ENCODE data around the gene CHST14. TPM values are rescaled to one million over a fixed set of nuclear protein-coding genes. Genes with fewer than 3 reads are reported as not detected.

CHST14 gene
- total RNA-seq, 3 donors from 2014 or later (not counting 1 experiment from before 2014, with no cell fraction given) = 9.8 to 16.7 (median 12.9) TPM

GRCh38 chr15:40425681-40426080 is 45.1 kb upstream of the CHST14 start:
- Histone ChIP-seq H3K9me3 (ENCODE audit: control insufficient read depth, insufficient read depth, low read length) (no peaks in the 10 kb centered on the region), H3K27ac (ENCODE audit: low read length) (no peak overlapping the region), H3K4me3 (ENCODE audit: low read length) (no peak overlapping the region), H3K4me1 (ENCODE audit: control insufficient read depth, insufficient read depth, low read length) (peaks cover 6% of the 10 kb centered on the region), H3K27me3 (ENCODE audit: control insufficient read depth, insufficient read depth, low read length) (no peaks in the 10 kb centered on the region), H3K36me3 (ENCODE audit: control insufficient read depth, insufficient read depth, low read length) (peaks cover 5% of the 10 kb centered on the region)
- no peak for TF ChIP-seq CTCF (IDR thresholded peaks at IDR 0.05)
- intact Hi-C loops (cut with micrococcal nuclease) = no loop called here
- no peaks in the 10 kb centered on the region for H3K36me3 Mint-ChIP-seq
- ATAC-seq (no peak), DNase-seq (no peak)
- no peak overlapping the region for H3K27ac Mint-ChIP-seq
- no peaks in the 10 kb centered on the region for H3K27me3 Mint-ChIP-seq (ENCODE audit: low read depth in 2 of 2)
- no peaks in the 10 kb centered on the region for H3K4me1 Mint-ChIP-seq
- whole genome bisulfite sequencing (ENCODE audit: insufficient coverage) = 94% methylated on average over 4 of the region's 5 CpGs
- H3K9me3 Mint-ChIP-seq = no peaks in the 10 kb centered on the region
- H3K4me3 Mint-ChIP-seq = no peak overlapping the region

- ATAC-seq (no peak), DNase-seq (no peak)
- H3K9me3 Mint-ChIP-seq = no peaks in the 10 kb centered on the region
- TF ChIP-seq CTCF (IDR thresholded peaks at IDR 0.05) = no peak
- no peak overlapping the region for H3K4me3 ChIP-seq (ENCODE audit: low read length)
- H3K36me3 ChIP-seq (ENCODE audit: control insufficient read depth, insufficient read depth, low read length) = peaks cover 5% of the 10 kb centered on the region
- no peak overlapping the region for H3K27ac ChIP-seq (ENCODE audit: low read length)
- no peak overlapping the region for H3K27ac Mint-ChIP-seq
- H3K4me1 ChIP-seq (ENCODE audit: control insufficient read depth, insufficient read depth, low read length) = peaks cover under 1% of the 10 kb centered on the region
- no peak overlapping the region for H3K4me3 Mint-ChIP-seq
- H3K27me3 ChIP-seq (ENCODE audit: control insufficient read depth, insufficient read depth, low read length) = no peaks in the 10 kb centered on the region
- 92% methylated on average over 9 of the region's 9 CpGs for WGBS (ENCODE audit: insufficient coverage)
- no peaks in the 10 kb centered on the region for H3K27me3 Mint-ChIP-seq (ENCODE audit: low read depth in 2 of 2)
- H3K36me3 Mint-ChIP-seq = no peaks in the 10 kb centered on the region
- intact Hi-C loops (cut with micrococcal nuclease) = no loop called here
- H3K9me3 ChIP-seq (ENCODE audit: control insufficient read depth, insufficient read depth, low read length) = no peaks in the 10 kb centered on the region
- peaks cover 0 to under 1% of the 10 kb centered on the region in 2 donors for H3K4me1 Mint-ChIP-seq
Observed at GRCh38 chr15:40427188-40427587, 43.6 kb upstream of the CHST14 start.

GRCh38 chr15:40428185-40428584 is 42.6 kb upstream of the CHST14 start:
- DNase-seq (no peak), ATAC-seq (no peak)
- H3K4me1 ChIP-seq (ENCODE audit: control insufficient read depth, insufficient read depth, low read length) = peaks cover 6% of the 10 kb centered on the region
- no peaks in the 10 kb centered on the region for H3K27me3 ChIP-seq (ENCODE audit: control insufficient read depth, insufficient read depth, low read length)
- peaks cover 5% of the 10 kb centered on the region for H3K36me3 ChIP-seq (ENCODE audit: control insufficient read depth, insufficient read depth, low read length)
- H3K27ac ChIP-seq (ENCODE audit: low read length) = no peak overlapping the region
- Mint-ChIP-seq H3K27me3 (ENCODE audit: low read depth in 2 of 2) (no peaks in the 10 kb centered on the region), H3K4me3 (no peak overlapping the region), H3K27ac (no peak overlapping the region), H3K9me3 (no peaks in the 10 kb centered on the region), H3K36me3 (no peaks in the 10 kb centered on the region), H3K4me1 (peaks cover 0 to 5% of the 10 kb centered on the region in 2 donors)
- no peaks in the 10 kb centered on the region for H3K9me3 ChIP-seq (ENCODE audit: control insufficient read depth, insufficient read depth, low read length)
- no peak overlapping the region for H3K4me3 ChIP-seq (ENCODE audit: low read length)
- WGBS (ENCODE audit: insufficient coverage) = 95% methylated on average over 2 of the region's 4 CpGs
- TF ChIP-seq CTCF (IDR thresholded peaks at IDR 0.05) = no peak
- intact Hi-C loops (cut with micrococcal nuclease) = no loop called here

- H3K27ac Mint-ChIP-seq = no peak overlapping the region
- Histone ChIP-seq H3K4me1 (ENCODE audit: control insufficient read depth, insufficient read depth, low read length) (peaks cover 6% of the 10 kb centered on the region), H3K27me3 (ENCODE audit: control insufficient read depth, insufficient read depth, low read length) (no peaks in the 10 kb centered on the region), H3K9me3 (ENCODE audit: control insufficient read depth, insufficient read depth, low read length) (no peaks in the 10 kb centered on the region), H3K36me3 (ENCODE audit: control insufficient read depth, insufficient read depth, low read length) (peaks cover 5% of the 10 kb centered on the region), H3K4me3 (ENCODE audit: low read length) (no peak overlapping the region), H3K27ac (ENCODE audit: low read length) (no peak overlapping the region)
- no peaks in the 10 kb centered on the region for H3K36me3 Mint-ChIP-seq
- 93% methylated on average over 10 of the region's 10 CpGs for WGBS (ENCODE audit: insufficient coverage)
- intact Hi-C loops (cut with micrococcal nuclease) = no loop called here
- no peaks in the 10 kb centered on the region for H3K9me3 Mint-ChIP-seq
- no peak overlapping the region for H3K4me3 Mint-ChIP-seq
- no peak for DNase-seq
- TF ChIP-seq CTCF (IDR thresholded peaks at IDR 0.05) = no peak
- H3K4me1 Mint-ChIP-seq = peaks cover 2 to 5% of the 10 kb centered on the region in 2 donors
- peaks cover 0 to under 1% of the 10 kb centered on the region in 2 donors for H3K27me3 Mint-ChIP-seq (ENCODE audit: low read depth in 2 of 2)
- no peak for ATAC-seq
Observed at GRCh38 chr15:40429068-40429710, 41.6 kb upstream of the CHST14 start.

All from natural killer cell (primary cell).